HG02642 (cell line): ENCODE measurements around the gene S100PBP.

Source experiments
- ATAC-seq: cut with Tn5 transposase; IDR thresholded peaks from one replicate; pipeline ENCODE4 v1.9.1; 2021; ENCODE audit warnings: mild to moderate bottlenecking; ENCODE audit not compliant: unreplicated experiment, poor library complexity

The S100PBP gene

GRCh38 chr1:32884726-32885125 lies 67.3 kb downstream of the S100PBP start:
- ATAC-seq = no peak

GRCh38 chr1:32885676-32886003 lies 68.2 kb downstream of the S100PBP start:
- no peak for ATAC-seq

GRCh38 chr1:32886004-32886827 lies 68.8 kb downstream of the S100PBP start, which contains the start of gene HPCA:
TSS of gene HPCA (plus strand) at chr1:32886491. CDS start at chr1:32888899, 2,408 bp downstream.
- ATAC-seq = no peak

- no peak for ATAC-seq
These were observed 69.5 kb downstream of the S100PBP start for GRCh38 chr1:32886828-32887414.

- no peak for ATAC-seq
These were observed 70.2 kb downstream of the S100PBP start for GRCh38 chr1:32887623-32888022.

GRCh38 chr1:32888134-32888533 lies 70.7 kb downstream of the S100PBP start:
- no peak for ATAC-seq

- ATAC-seq = no peak
These were observed 71.4 kb downstream of the S100PBP start for GRCh38 chr1:32888677-32889420.

GRCh38 chr1:32889731-32890278 lies 72.4 kb downstream of the S100PBP start:
- ATAC-seq = no peak

- no peak for ATAC-seq
These were observed 73.2 kb downstream of the S100PBP start for GRCh38 chr1:32890516-32891240.

GRCh38 chr1:32891241-32891570 lies 73.8 kb downstream of the S100PBP start:
- no peak for ATAC-seq

- ATAC-seq = no peak
These were observed 74.2 kb downstream of the S100PBP start for GRCh38 chr1:32891630-32892029.

- no peak for ATAC-seq
These were observed 75.1 kb downstream of the S100PBP start for GRCh38 chr1:32892368-32893197.

- no peak for ATAC-seq
These were observed 76.0 kb downstream of the S100PBP start for GRCh38 chr1:32893198-32894018.

GRCh38 chr1:32894019-32894600 lies 76.7 kb downstream of the S100PBP start:
- no peak for ATAC-seq

- ATAC-seq = no peak
These were observed 77.2 kb downstream of the S100PBP start for GRCh38 chr1:32894681-32895080.

GRCh38 chr1:32895325-32896215 lies 78.1 kb downstream of the S100PBP start:
- no peak for ATAC-seq

- no peak for ATAC-seq
These were observed 79.0 kb downstream of the S100PBP start for GRCh38 chr1:32896451-32896850.
